NCI-H2081 (cell line): Measurements from ENCODE around the gene DTD1.

Source experiments
- DNase-seq, 2 experiments: peaks; one replicate each; lab custom pipeline; 2025; lab: John Stamatoyannopoulos, UW

Gene DTD1

GRCh38 chr20:18662279-18663040 lies 74.6 kb downstream of the DTD1 start:
- no peak for DNase-seq

- no peak for DNase-seq
These were observed 76.1 kb downstream of the DTD1 start for GRCh38 chr20:18663932-18664331.

- DNase-seq, result no peak
These were observed 77.3 kb downstream of the DTD1 start for GRCh38 chr20:18665135-18665534.

- DNase-seq, result peak; percentile 67 to 92
These were observed 79.1 kb downstream of the DTD1 start for GRCh38 chr20:18666803-18667415.

- no peak for DNase-seq
These were observed 81.6 kb downstream of the DTD1 start for GRCh38 chr20:18669241-18670019.

DNA sequence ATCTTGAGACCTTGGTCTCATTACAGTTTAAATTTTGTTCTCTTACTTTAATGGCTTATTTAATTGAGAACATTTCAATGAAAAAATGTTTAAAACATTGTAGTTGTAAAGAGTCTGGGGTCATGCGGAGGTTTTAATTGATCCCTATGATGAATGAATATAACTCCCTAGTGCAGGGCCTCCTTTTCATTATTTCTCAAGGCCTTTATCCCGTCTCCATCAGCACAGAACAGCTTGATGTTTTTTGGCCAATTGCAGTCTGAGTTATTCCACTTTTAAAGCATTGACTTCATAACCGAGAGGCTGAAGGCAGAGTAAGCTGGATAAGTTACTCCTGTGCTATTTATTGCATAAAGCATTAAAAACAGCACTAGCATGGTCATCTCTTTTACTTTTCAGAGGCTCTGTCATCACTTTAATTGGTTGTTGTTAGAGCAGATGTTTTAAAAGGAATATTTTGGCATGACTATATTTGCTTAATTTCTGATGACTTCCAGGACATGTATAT lies 83.4 kb downstream of the DTD1 start:
- DNase-seq, result no peak

- DNase-seq, result no peak
These were observed 85.0 kb downstream of the DTD1 start for GRCh38 chr20:18672834-18673233.

- DNase-seq, result no peak
These were observed 88.5 kb downstream of the DTD1 start for GRCh38 chr20:18676396-18676795.

DNA sequence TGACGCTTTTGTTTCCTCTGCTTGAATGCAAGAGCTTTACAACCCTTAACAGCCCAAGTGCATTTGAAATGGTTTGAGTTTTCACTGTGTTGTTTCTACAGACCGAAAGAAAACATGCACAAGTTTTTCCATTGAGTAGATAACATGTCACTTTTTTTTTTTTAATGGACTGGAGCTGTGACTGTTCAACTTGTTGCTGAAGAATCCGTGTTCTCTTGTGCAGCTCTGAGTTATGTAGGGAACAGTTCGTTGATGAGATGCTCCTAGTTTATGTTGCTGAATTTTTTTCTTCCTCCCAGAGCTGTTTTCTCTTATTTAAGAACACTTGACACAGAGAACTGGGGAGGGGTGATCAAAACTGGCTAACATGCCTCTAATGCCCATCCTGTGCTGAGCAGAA lies 89.3 kb downstream of the DTD1 start:
- no peak for DNase-seq

- DNase-seq, result peak; percentile 21 to 65
These were observed 90.9 kb downstream of the DTD1 start for GRCh38 chr20:18678549-18679419.

GRCh38 chr20:18683839-18684238 lies 96.0 kb downstream of the DTD1 start:
- DNase-seq, result no peak

DNA sequence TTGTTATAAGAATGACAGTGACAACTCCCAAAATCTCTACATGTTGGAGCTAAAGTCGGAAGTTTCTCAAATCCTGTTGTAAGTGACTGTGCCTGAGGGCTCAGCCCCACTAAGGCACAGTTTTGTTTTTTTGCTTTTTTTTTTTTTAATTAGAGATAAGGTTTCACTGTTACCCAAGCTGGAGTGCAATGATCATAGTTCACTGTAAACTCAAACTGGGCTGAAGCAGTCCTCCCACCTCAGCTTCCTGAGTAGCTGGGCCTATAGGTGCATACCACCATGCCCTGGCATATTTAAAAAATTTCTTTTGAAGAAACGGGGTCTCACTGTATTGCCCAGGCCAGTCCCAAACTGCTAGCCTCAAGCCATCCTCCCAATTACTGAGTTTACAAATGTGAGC lies 96.9 kb downstream of the DTD1 start:
- no peak for DNase-seq

- no peak for DNase-seq
These were observed 97.6 kb downstream of the DTD1 start for GRCh38 chr20:18685406-18685805.

GRCh38 chr20:18686696-18687095 lies 98.8 kb downstream of the DTD1 start:
- no peak for DNase-seq

DNA sequence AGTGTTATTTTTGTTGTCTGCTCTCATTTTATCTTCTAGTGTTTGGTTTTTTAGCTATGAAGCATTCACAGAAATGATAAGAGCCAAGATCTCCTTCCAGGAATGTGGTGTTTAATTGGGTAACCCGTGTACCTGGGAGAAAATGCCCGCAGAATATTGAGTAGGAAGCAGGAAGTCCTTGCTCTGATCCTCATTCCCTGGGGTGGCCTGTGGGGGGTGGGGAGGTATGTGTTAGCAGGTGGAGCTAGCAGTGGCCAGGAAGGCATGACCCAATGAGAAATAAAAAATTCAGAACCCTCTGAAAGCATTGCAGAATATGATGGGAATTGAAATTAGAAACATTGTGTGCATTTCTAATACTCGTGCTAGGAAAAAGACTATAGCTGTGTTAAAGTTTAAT lies 100.8 kb downstream of the DTD1 start:
- no peak for DNase-seq

DNA sequence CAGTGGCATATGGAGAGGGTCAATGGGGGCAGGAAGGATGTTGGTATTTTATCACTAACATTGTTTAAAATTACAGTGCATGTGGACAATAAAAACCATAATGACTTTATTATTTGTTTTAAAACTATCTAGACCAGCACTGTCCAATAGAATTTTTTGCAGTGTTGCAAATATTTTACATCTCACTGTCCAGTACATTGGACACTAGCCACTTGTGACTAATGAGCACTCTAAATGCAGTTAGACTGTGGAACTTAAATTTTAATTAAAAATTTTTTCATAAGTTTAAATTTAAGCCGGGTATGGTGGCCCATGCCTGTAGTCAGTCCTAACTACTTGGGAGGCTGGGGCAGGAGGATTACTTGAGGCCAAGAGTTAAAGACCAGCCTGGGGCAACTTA lies 101.7 kb downstream of the DTD1 start:
- DNase-seq, result no peak

DNA sequence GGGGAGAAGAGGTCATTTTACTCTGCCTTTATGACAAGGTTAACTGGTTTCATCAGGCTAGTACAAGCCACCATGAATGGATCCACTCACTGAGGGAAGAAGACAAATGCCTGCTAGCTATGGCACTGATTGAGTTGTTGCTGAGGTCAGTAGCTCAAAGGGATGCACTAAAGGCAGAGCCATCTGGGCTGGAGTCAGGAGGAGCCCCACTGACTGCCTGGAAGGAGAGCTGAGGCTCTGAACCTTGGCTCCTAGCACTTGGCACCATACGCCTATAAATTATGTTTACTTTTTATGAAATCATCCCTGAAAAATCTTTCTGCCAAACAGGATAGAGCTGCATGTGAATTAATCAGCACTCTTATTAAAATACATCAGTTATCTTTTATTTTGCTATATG lies 104.6 kb downstream of the DTD1 start:
- no peak for DNase-seq

DNA sequence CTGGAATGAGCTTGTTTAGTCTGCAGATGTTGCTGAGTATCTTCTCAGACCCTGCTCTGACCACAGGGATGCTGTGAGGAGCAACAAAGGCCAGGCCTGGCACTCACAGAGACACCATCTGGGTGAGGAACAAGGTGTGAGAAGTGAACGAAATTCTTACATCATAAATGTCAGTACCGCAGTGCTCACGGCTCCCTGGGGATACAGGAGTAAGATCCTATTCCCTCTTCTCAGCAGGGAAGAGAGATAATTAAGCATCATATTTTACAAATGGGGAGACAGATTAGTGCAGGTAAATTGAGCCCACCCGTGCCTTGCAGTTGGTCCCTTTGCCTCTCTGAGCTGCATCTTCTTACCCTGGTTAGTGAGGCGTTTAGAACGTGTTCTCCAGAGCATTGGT lies 106.2 kb downstream of the DTD1 start:
- DNase-seq, result no peak

DNA sequence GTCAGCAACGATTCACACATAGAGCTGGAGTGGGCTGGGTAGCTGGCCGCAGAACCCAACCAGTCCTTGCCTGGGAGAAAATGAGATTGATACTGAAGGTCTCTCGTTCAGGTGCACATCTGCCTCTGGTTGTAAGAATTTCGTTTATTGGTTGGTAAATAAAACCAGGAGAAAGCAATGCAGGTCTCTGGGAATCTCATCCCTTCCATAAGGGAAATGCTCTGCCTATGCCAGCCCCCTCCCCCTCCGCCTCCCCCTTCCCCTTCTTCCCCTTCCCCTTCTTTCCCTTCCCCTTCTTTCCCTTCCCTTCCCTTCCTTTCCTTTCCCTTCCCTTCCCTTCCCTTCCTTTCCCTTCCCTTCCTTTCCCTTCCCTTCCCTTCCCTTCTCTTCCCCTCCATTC lies 107.3 kb downstream of the DTD1 start:
- DNase-seq, result no peak

GRCh38 chr20:18698735-18699380 lies 111.0 kb downstream of the DTD1 start:
- DNase-seq, result no peak

DNA sequence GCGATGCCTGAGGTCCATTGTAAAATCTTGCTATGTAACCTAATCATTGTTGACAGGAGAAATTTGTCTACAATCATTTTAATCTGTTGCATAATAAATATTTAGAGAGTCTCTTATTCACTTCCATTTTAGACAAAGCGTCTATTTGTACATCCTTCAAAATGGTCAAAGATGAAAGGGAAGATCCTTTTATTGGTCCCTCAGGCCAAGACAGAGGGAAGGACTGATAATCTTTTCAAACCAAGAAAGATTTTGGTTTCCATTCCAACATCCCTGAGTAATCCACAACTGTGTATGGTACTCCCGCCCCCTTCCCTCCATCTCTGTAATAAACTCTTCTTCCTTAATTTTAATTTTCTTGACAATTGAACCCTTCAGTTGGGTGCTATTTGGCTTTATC lies 114.1 kb downstream of the DTD1 start:
- no peak for DNase-seq
